HG03432 (cell line): ENCODE data around the gene CCDC92.

Experiments used
- ATAC-seq: cut with Tn5 transposase; IDR thresholded peaks from one replicate; pipeline ENCODE4 v1.9.1; 2021; ENCODE audit warnings: mild to moderate bottlenecking, moderate library complexity; ENCODE audit not compliant: unreplicated experiment

CCDC92 gene

GRCh38 chr12:123892853-123893252, 79.8 kb downstream of the CCDC92 start:
- ATAC-seq: no peak

- no peak for ATAC-seq
These were observed 80.5 kb downstream of the CCDC92 start for GRCh38 chr12:123892180-123892559.

GRCh38 chr12:123891516-123892179, 81.0 kb downstream of the CCDC92 start:
- ATAC-seq: no peak

GRCh38 chr12:123891011-123891410, 81.6 kb downstream of the CCDC92 start:
- ATAC-seq: no peak

- ATAC-seq: no peak
These were observed 82.1 kb downstream of the CCDC92 start for GRCh38 chr12:123890536-123890902.

GRCh38 chr12:123889848-123890535, 82.6 kb downstream of the CCDC92 start:
- no peak for ATAC-seq

GRCh38 chr12:123888989-123889388, 83.6 kb downstream of the CCDC92 start:
- ATAC-seq: no peak

GRCh38 chr12:123886931-123887582, 85.6 kb downstream of the CCDC92 start:
- no peak for ATAC-seq

- ATAC-seq: no peak
These were observed 86.4 kb downstream of the CCDC92 start for GRCh38 chr12:123886258-123886657.
